HEK293 (cell line): ENCODE data around the gene CACNA1C.
A peak's percentile ranks its signal among the peaks of the same experiment; 100 is the strongest.

ENCODE experiments used
- CTCF ChIA-PET: fragments of 350-600 bp; formaldehyde crosslinking; extraction: SDS; loops from one replicate; lab custom pipeline; 2021; ENCODE audit warnings: antibody characterized with exemption; lab: Yijun Ruan, JAX
- POLR2A ChIA-PET: fragments of 300-600 bp; formaldehyde crosslinking; extraction: SDS; loops from one replicate; lab custom pipeline; 2020; ENCODE audit warnings: antibody characterized with exemption, inconsistent platforms; lab: Yijun Ruan, JAX
- H3K27ac ChIP-seq: fragments of 200-500 bp; sonication (Bioruptor generic); 2 replicates; pipeline ENCODE4 v1.5.1; 2014; ENCODE audit warnings: low read depth, low read length, control low read depth, inconsistent platforms; ENCODE audit errors: extremely low read depth
- H3K36me3 ChIP-seq, 2 experiments: fragments of 200-500 bp in 1 of 2; sonication (Bioruptor generic) in 1 of 2; 1 replicate in 1 of 2; 2 replicates in 1 of 2; pipeline ENCODE4 v1.5.1; 2014 to 2017; ENCODE audit warnings: inconsistent platforms in 2 of 2, low read length in 2 of 2; ENCODE audit not compliant: control insufficient read depth in 2 of 2, insufficient read depth in 1 of 2
- H3K4me1 ChIP-seq: fragments of 200-500 bp; sonication (Bioruptor generic); 2 replicates; pipeline ENCODE4 v1.5.1; 2014; ENCODE audit warnings: mild to moderate bottlenecking, low read length, inconsistent platforms; ENCODE audit not compliant: control insufficient read depth, insufficient read depth
- H3K4me3 ChIP-seq: 2 replicates; pipeline ENCODE4 v1.5.1; 2011; ENCODE audit warnings: low read depth, mild to moderate bottlenecking, control low read depth, low read length, moderate library complexity
- H3K9me3 ChIP-seq: fragments of 200-500 bp; sonication (Bioruptor generic); 2 replicates; pipeline ENCODE4 v1.5.1; 2014; ENCODE audit warnings: low read depth, low read length, inconsistent platforms; ENCODE audit not compliant: control insufficient read depth, insufficient read depth
- BCL11B ChIP-seq: fragments of 450-650 bp; formaldehyde crosslinking; IDR thresholded peaks from 2 replicates; pipeline ENCODE4 v1.5.1; 2016; ENCODE audit warnings: low read depth, missing biosample characterization, missing genetic modification characterization
- EGR2 ChIP-seq: fragments of 450-650 bp; formaldehyde crosslinking; IDR thresholded peaks from 2 replicates; pipeline ENCODE4 v1.5.1; 2016; ENCODE audit warnings: low read depth, missing biosample characterization, missing genetic modification characterization
- GLIS2 ChIP-seq: fragments of 450-650 bp; formaldehyde crosslinking; IDR thresholded peaks from 2 replicates; pipeline ENCODE4 v1.5.1; 2016; ENCODE audit warnings: missing biosample characterization, missing genetic modification characterization
- IKZF3 ChIP-seq: fragments of 450-650 bp; IDR thresholded peaks from 2 replicates; pipeline ENCODE4 v1.5.0; 2018; ENCODE audit warnings: missing biosample characterization, mild to moderate bottlenecking, missing genetic modification characterization, moderate library complexity
- MZF1 ChIP-seq: fragments of 450-650 bp; formaldehyde crosslinking; IDR thresholded peaks from 2 replicates; pipeline ENCODE4 v1.5.1; 2017; ENCODE audit warnings: missing biosample characterization, missing genetic modification characterization, borderline replicate concordance
- SALL2 ChIP-seq: fragments of 450-650 bp; formaldehyde crosslinking; IDR thresholded peaks from 2 replicates; pipeline ENCODE4 v1.5.0; 2017; ENCODE audit warnings: missing biosample characterization, mild to moderate bottlenecking, missing genetic modification characterization, borderline replicate concordance
- TRIM28 ChIP-seq: IDR thresholded peaks from 2 replicates; pipeline ENCODE4 v1.6.1; 2011; ENCODE audit warnings: low read length, control low read depth, borderline replicate concordance
- ZBTB48 ChIP-seq: fragments of 450-650 bp; formaldehyde crosslinking; IDR thresholded peaks from 2 replicates; pipeline ENCODE4 v1.5.1; 2016; ENCODE audit warnings: missing biosample characterization, missing genetic modification characterization
- ZBTB8A ChIP-seq: fragments of 450-650 bp; formaldehyde crosslinking; IDR thresholded peaks from 2 replicates; pipeline ENCODE4 v1.5.1; 2016; ENCODE audit warnings: missing biosample characterization, missing genetic modification characterization
- ZFP37 ChIP-seq: fragments of 450-650 bp; formaldehyde crosslinking; IDR thresholded peaks from 2 replicates; pipeline ENCODE4 v1.5.1; 2016; ENCODE audit warnings: missing biosample characterization, missing genetic modification characterization
- ZNF140 ChIP-seq: fragments of 450-650 bp; formaldehyde crosslinking; IDR thresholded peaks from 2 replicates; pipeline ENCODE4 v1.5.1; 2016; ENCODE audit warnings: missing biosample characterization, missing genetic modification characterization
- ZNF16 ChIP-seq: fragments of 450-650 bp; formaldehyde crosslinking; IDR thresholded peaks from 2 replicates; pipeline ENCODE4 v1.5.1; 2016; ENCODE audit warnings: low read depth, missing biosample characterization, missing genetic modification characterization
- ZNF169 ChIP-seq: fragments of 450-650 bp; formaldehyde crosslinking; IDR thresholded peaks from 2 replicates; pipeline ENCODE4 v1.5.1; 2016; ENCODE audit warnings: missing biosample characterization, missing genetic modification characterization
- ZNF335 ChIP-seq: fragments of 450-650 bp; formaldehyde crosslinking; conservative IDR thresholded peaks from 2 replicates; pipeline ENCODE4 v1.5.1; 2016; ENCODE audit warnings: missing biosample characterization, missing genetic modification characterization
- ZNF341 ChIP-seq: fragments of 450-650 bp; formaldehyde crosslinking; IDR thresholded peaks from 2 replicates; pipeline ENCODE4; 2016; ENCODE audit warnings: low read depth, missing biosample characterization, missing genetic modification characterization
- ZNF426 ChIP-seq: fragments of 450-650 bp; formaldehyde crosslinking; IDR thresholded peaks from 2 replicates; pipeline ENCODE4 v1.5.1; 2017; ENCODE audit warnings: missing biosample characterization, missing genetic modification characterization, mild to moderate bottlenecking, inconsistent platforms, moderate library complexity
- ZNF555 ChIP-seq: fragments of 450-650 bp; formaldehyde crosslinking; conservative IDR thresholded peaks from 2 replicates; pipeline ENCODE4 v1.5.1; 2017; ENCODE audit warnings: missing biosample characterization, mild to moderate bottlenecking, missing genetic modification characterization, inconsistent platforms
- ZNF585B ChIP-seq: fragments of 450-650 bp; formaldehyde crosslinking; IDR thresholded peaks from 2 replicates; pipeline ENCODE4 v1.5.1; 2016; ENCODE audit warnings: missing biosample characterization, missing genetic modification characterization
- ZNF624 ChIP-seq: fragments of 450-650 bp; formaldehyde crosslinking; IDR thresholded peaks from 2 replicates; pipeline ENCODE4 v1.5.1; 2017; ENCODE audit warnings: missing biosample characterization, missing genetic modification characterization
- ZNF658 ChIP-seq: fragments of 450-650 bp; formaldehyde crosslinking; IDR thresholded peaks from 2 replicates; pipeline ENCODE4; 2016; ENCODE audit warnings: missing biosample characterization, missing genetic modification characterization
- ZNF768 ChIP-seq: fragments of 450-650 bp; formaldehyde crosslinking; IDR thresholded peaks from 2 replicates; pipeline ENCODE4 v1.5.1; 2018; ENCODE audit warnings: missing biosample characterization, mild to moderate bottlenecking, missing genetic modification characterization
- ZSCAN23 ChIP-seq: fragments of 450-650 bp; formaldehyde crosslinking; IDR thresholded peaks from 2 replicates; pipeline ENCODE4 v1.5.1; 2016; ENCODE audit warnings: missing biosample characterization, missing genetic modification characterization
- ZSCAN30 ChIP-seq: fragments of 450-650 bp; IDR thresholded peaks from 2 replicates; pipeline ENCODE4 v1.5.1; 2018; ENCODE audit warnings: missing biosample characterization, mild to moderate bottlenecking, missing genetic modification characterization, moderate library complexity
- TF ChIP-seq, protein P1 (sequence below): sonication (generic); formaldehyde crosslinking; IDR thresholded peaks from 2 replicates; pipeline ENCODE4 v1.8.1; 2022; ENCODE audit warnings: mild to moderate bottlenecking, moderate library complexity, missing genetic modification reagents
- TF ChIP-seq, protein P2 (sequence below): fragments of 450-650 bp; formaldehyde crosslinking; optimal IDR thresholded peaks from 2 replicates; pipeline ENCODE3; 2016; ENCODE audit warnings: missing biosample characterization, mild to moderate bottlenecking, missing genetic modification characterization
- TF ChIP-seq, protein P3 (sequence below): fragments of 450-650 bp; IDR thresholded peaks from 2 replicates; pipeline ENCODE4 v1.5.1; 2018; ENCODE audit warnings: missing biosample characterization, missing genetic modification characterization
- TF ChIP-seq, protein P4 (sequence below): fragments of 450-650 bp; formaldehyde crosslinking; IDR thresholded peaks from 2 replicates; pipeline ENCODE4 v1.5.1; 2016; ENCODE audit warnings: missing biosample characterization, missing genetic modification characterization

The CACNA1C gene

DNA sequence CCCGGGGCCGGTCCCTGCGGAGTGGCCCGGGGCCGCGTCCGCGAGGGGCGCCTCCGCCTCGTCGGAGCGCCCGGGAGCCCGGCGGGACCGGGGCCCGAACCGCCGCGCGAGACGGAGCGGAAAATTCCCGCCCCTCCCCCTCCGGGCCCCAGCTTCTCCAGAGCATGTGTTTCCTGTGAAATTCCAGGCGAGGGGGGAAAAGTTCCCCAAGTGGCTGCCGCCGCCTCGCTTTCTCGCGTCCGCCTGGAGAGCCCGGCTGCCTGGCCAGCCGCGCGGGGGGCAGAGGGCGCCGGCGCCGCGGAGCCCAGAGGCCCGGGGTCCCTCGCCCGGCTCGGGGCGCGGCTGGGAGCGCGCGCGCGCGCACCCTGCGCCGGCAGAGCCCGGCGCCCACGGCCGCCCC is 904 bp downstream of the CACNA1C start:
- Histone ChIP-seq H3K4me1 (no peaks in the 10 kb centered on the region; the same call in 1 of the 2 replicates), H3K36me3 (no peaks in the 10 kb centered on the region), H3K9me3 (no peaks in the 10 kb centered on the region), H3K4me3 (peak overlapping the region; percentile 42), H3K27ac (peak overlapping the region; percentile 19; the same call in 1 of the 2 replicates)
- CTCF ChIA-PET = interaction anchor here (1.3 kb wide), 1 partner anchor 10 kb away, joined by 4 read pairs; no protein-coding TSS in a partner anchor
- POLR2A ChIA-PET = no interaction called here
- TF ChIP-seq ZNF658 (tag by site-specific recombination) (no peak), MZF1 (no peak), EGR2 (tag by site-specific recombination) (no peak), IKZF3 (peak; percentile 48; the same call in 1 of the 2 replicates), ZNF768 (no peak), GLIS2 (tag by site-specific recombination) (no peak), BCL11B (tag by site-specific recombination) (no peak), ZBTB48 (tag by site-specific recombination) (no peak), ZNF585B (no peak), ZNF335 (tag by site-specific recombination) (0 out of 2 replicates have a peak, but pooled peaks have one; percentile 2), ZNF426 (tag by site-specific recombination) (no peak), ZSCAN30 (tag by site-specific recombination) (no peak), ZFP37 (tag by site-specific recombination) (no peak), ZNF555 (tag by site-specific recombination) (no peak), ZNF140 (tag by site-specific recombination) (no peak)
- TF ChIP-seq, protein P1, sequence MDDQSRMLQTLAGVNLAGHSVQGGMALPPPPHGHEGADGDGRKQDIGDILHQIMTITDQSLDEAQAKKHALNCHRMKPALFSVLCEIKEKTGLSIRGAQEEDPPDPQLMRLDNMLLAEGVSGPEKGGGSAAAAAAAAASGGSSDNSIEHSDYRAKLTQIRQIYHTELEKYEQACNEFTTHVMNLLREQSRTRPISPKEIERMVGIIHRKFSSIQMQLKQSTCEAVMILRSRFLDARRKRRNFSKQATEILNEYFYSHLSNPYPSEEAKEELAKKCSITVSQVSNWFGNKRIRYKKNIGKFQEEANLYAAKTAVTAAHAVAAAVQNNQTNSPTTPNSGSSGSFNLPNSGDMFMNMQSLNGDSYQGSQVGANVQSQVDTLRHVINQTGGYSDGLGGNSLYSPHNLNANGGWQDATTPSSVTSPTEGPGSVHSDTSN (CRISPR knock-in tag) = no peak
- TF ChIP-seq, protein P2, sequence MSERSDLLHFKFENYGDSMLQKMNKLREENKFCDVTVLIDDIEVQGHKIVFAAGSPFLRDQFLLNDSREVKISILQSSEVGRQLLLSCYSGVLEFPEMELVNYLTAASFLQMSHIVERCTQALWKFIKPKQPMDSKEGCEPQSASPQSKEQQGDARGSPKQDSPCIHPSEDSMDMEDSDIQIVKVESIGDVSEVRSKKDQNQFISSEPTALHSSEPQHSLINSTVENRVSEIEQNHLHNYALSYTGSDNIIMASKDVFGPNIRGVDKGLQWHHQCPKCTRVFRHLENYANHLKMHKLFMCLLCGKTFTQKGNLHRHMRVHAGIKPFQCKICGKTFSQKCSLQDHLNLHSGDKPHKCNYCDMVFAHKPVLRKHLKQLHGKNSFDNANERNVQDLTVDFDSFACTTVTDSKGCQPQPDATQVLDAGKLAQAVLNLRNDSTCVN (tag by site-specific recombination) = peak; percentile 11

DNA sequence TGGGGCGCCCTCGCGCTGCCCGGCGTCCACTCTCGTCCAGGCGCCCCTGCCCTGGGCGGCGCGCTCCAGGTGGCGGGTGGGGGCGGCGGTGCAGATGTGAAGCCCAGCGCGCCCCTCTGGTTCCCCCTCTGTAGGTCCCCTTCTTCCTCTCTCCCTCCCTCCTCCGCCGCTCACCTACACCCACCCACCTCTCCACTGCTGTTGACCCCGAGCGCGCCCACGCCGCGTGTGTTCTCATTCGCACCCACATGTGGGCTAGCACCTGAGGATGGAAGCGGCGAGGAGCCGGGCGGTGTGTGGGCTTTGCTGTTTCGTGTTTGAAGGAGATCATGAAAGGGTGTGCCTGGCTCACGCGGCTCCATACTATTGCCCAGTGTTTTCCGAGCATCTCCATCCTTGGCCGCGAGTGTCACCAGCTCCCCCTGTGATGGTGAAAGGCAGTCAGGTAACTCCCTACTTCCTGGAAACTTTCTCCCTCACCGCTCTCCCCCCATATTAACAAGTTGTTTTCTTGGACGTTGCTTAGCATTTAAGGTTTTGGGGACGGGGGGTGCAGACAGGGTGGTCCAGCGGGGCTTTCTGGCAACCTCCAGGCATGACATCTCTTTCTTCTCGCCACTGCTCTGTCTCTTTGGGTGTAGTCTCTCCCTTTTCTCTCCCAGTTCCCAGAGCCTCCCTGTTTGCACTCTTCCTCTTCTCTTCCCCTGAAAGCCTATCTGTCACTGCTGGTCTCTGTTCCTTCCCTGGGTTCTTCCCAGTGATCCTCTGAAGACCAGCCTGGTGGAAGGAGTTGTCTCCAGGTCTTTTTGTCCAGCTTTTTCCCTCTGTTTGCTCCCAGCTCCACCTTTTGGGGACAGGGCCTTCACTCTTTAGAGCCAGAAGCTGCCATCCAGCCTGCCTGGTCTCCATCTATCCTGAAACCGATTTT is 1.6 kb downstream of the CACNA1C start:
- ChIA-PET POLR2A (no interaction called here), CTCF (interaction anchor here (0.6 to 4.0 kb wide), 5 partner anchors 9 to 529 kb away, joined by 3 to 29 read pairs (median 4); no protein-coding TSS in a partner anchor)
- Histone ChIP-seq H3K4me1 (no peaks in the 10 kb centered on the region; the same call in 1 of the 2 replicates), H3K36me3 (no peaks in the 10 kb centered on the region), H3K4me3 (peak overlapping the region; percentile 30), H3K27ac (no peak overlapping the region; the same call in 1 of the 2 replicates), H3K9me3 (no peaks in the 10 kb centered on the region)
- TF ChIP-seq, protein P3, sequence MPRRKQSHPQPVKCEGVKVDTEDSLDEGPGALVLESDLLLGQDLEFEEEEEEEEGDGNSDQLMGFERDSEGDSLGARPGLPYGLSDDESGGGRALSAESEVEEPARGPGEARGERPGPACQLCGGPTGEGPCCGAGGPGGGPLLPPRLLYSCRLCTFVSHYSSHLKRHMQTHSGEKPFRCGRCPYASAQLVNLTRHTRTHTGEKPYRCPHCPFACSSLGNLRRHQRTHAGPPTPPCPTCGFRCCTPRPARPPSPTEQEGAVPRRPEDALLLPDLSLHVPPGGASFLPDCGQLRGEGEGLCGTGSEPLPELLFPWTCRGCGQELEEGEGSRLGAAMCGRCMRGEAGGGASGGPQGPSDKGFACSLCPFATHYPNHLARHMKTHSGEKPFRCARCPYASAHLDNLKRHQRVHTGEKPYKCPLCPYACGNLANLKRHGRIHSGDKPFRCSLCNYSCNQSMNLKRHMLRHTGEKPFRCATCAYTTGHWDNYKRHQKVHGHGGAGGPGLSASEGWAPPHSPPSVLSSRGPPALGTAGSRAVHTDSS (tag by site-specific recombination) = no peak
- TF ChIP-seq ZNF335 (tag by site-specific recombination) (peak; percentile 81), ZNF16 (tag by site-specific recombination) (no peak), ZNF341 (tag by site-specific recombination) (no peak), TRIM28 (no peak), BCL11B (tag by site-specific recombination) (peak; percentile 36; the same call in 1 of the 2 replicates), ZNF169 (tag by site-specific recombination) (no peak), ZBTB8A (tag by site-specific recombination) (peak; percentile 79), SALL2 (no peak), ZSCAN23 (tag by site-specific recombination) (no peak), ZNF624 (no peak)
- TF ChIP-seq, protein P4, sequence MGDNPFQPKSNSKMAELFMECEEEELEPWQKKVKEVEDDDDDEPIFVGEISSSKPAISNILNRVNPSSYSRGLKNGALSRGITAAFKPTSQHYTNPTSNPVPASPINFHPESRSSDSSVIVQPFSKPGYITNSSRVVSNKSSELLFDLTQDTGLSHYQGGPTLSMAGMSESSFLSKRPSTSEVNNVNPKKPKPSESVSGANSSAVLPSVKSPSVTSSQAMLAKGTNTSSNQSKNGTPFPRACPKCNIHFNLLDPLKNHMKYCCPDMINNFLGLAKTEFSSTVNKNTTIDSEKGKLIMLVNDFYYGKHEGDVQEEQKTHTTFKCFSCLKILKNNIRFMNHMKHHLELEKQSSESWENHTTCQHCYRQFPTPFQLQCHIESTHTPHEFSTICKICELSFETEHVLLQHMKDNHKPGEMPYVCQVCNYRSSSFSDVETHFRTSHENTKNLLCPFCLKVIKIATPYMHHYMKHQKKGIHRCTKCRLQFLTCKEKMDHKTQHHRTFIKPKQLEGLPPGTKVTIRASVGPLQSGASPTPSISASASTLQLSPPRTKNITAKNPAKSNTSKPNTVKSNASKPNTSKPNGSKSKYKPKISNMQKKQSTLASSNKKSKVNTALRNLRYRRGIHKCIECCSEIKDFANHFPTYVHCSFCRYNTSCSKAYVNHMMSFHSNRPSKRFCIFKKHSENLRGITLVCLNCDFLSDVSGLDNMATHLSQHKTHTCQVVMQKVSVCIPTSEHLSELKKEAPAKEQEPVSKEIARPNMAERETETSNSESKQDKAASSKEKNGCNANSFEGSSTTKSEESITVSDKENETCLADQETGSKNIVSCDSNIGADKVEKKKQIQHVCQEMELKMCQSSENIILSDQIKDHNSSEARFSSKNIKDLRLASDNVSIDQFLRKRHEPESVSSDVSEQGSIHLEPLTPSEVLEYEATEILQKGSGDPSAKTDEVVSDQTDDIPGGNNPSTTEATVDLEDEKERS = no peak
